Mesothelial cell of epicardium (in vitro differentiated cells): ENCODE results near the gene SHROOM3. TPM values are rescaled to one million over a fixed set of nuclear protein-coding genes. Genes with fewer than 3 reads are reported as not detected.
A peak's percentile ranks its signal among the peaks of the same experiment; 100 is the strongest.

Experiments
- DNase-seq, 2 experiments: peaks; one replicate each; pipeline ENCODE4 v3.0.0; 2021; ENCODE audit warnings: low spot score in 2 of 2; ENCODE audit not compliant: unreplicated experiment in 2 of 2
- H3K27ac Mint-ChIP-seq: 2 replicates; pipeline ENCODE4 v1.8.0; 2021; ENCODE audit warnings: mixed read lengths
- H3K27me3 Mint-ChIP-seq: 2 replicates; pipeline ENCODE4 v1.8.0; 2021; ENCODE audit warnings: low read depth, mixed read lengths
- H3K36me3 Mint-ChIP-seq: 2 replicates; pipeline ENCODE4 v1.8.0; 2021; ENCODE audit warnings: mixed read lengths
- H3K4me1 Mint-ChIP-seq: 2 replicates; pipeline ENCODE4 v1.8.0; 2021; ENCODE audit warnings: mixed read lengths
- H3K4me3 Mint-ChIP-seq: 2 replicates; pipeline ENCODE4 v1.8.0; 2021; ENCODE audit warnings: mild to moderate bottlenecking, moderate library complexity, mixed read lengths
- H3K9me3 Mint-ChIP-seq: 2 replicates; pipeline ENCODE4 v1.8.0; 2021; ENCODE audit warnings: mixed read lengths
- CTCF ChIP-seq: fragments of 200-600 bp; sonication (generic); IDR thresholded peaks from one replicate; pipeline ENCODE4 v1.5.0; 2021; ENCODE audit warnings: antibody characterized with exemption; ENCODE audit not compliant: unreplicated experiment
- total RNA-seq: library from RNA; stranded (reverse); gene quantifications from 3 replicates; pipeline ENCODE4 v1.2.1, GENCODE V29; 2021

SHROOM3 gene
- total RNA-seq, 1 donor from 2014 or later: 62.7 TPM

- TF ChIP-seq CTCF: no peak
- H3K9me3 Mint-ChIP-seq: peaks cover 12% of the 10 kb centered on the region
- peak overlapping the region; percentile 94 for H3K27ac Mint-ChIP-seq
- H3K4me1 Mint-ChIP-seq: peaks cover 34% of the 10 kb centered on the region
- no peaks in the 10 kb centered on the region for H3K27me3 Mint-ChIP-seq
- H3K4me3 Mint-ChIP-seq: peak overlapping the region; percentile 59
- peaks cover 3% of the 10 kb centered on the region for H3K36me3 Mint-ChIP-seq
- DNase-seq: no peak
These were observed 367.4 kb downstream of the SHROOM3 start for GRCh38 chr4:76802236-76803021.

- Mint-ChIP-seq H3K4me1 (peaks cover 34% of the 10 kb centered on the region), H3K27ac (peak overlapping the region; percentile 88), H3K4me3 (no peak overlapping the region), H3K9me3 (peaks cover 23% of the 10 kb centered on the region), H3K27me3 (no peaks in the 10 kb centered on the region), H3K36me3 (peaks cover 9% of the 10 kb centered on the region)
- no peak for TF ChIP-seq CTCF
- no peak for DNase-seq
These were observed 368.5 kb downstream of the SHROOM3 start for GRCh38 chr4:76803522-76803921.

- no peak for TF ChIP-seq CTCF
- H3K36me3 Mint-ChIP-seq: peaks cover 13% of the 10 kb centered on the region
- no peak for DNase-seq
- peaks cover 28% of the 10 kb centered on the region for H3K9me3 Mint-ChIP-seq
- H3K27ac Mint-ChIP-seq: peak overlapping the region; percentile 88
- H3K4me3 Mint-ChIP-seq: no peak overlapping the region
- H3K4me1 Mint-ChIP-seq: peaks cover 32% of the 10 kb centered on the region
- H3K27me3 Mint-ChIP-seq: no peaks in the 10 kb centered on the region
These were observed 369.1 kb downstream of the SHROOM3 start for GRCh38 chr4:76804096-76804495.

GRCh38 chr4:76806346-76806745 is 371.3 kb downstream of the SHROOM3 start:
- peaks cover 32% of the 10 kb centered on the region for H3K4me1 Mint-ChIP-seq
- peaks cover 28% of the 10 kb centered on the region for H3K9me3 Mint-ChIP-seq
- no peak for DNase-seq
- peaks cover 15% of the 10 kb centered on the region for H3K36me3 Mint-ChIP-seq
- TF ChIP-seq CTCF: no peak
- H3K27me3 Mint-ChIP-seq: no peaks in the 10 kb centered on the region
- H3K27ac Mint-ChIP-seq: peak overlapping the region; percentile 23
- no peak overlapping the region for H3K4me3 Mint-ChIP-seq

- peaks cover 15% of the 10 kb centered on the region for H3K36me3 Mint-ChIP-seq
- no peak for TF ChIP-seq CTCF
- H3K4me3 Mint-ChIP-seq: no peak overlapping the region
- peaks cover 28% of the 10 kb centered on the region for H3K9me3 Mint-ChIP-seq
- H3K27ac Mint-ChIP-seq: no peak overlapping the region
- H3K4me1 Mint-ChIP-seq: peaks cover 32% of the 10 kb centered on the region
- DNase-seq: no peak
- no peaks in the 10 kb centered on the region for H3K27me3 Mint-ChIP-seq
These were observed 371.7 kb downstream of the SHROOM3 start for GRCh38 chr4:76806757-76807156.
